Measurements from ENCODE around the gene SLC38A10. TPM values are rescaled to one million over a fixed set of nuclear protein-coding genes. Genes with fewer than 3 reads are reported as not detected.

The SLC38A10 gene
- total RNA-seq, 1 donor from 2014 or later: 102 TPM

DNA sequence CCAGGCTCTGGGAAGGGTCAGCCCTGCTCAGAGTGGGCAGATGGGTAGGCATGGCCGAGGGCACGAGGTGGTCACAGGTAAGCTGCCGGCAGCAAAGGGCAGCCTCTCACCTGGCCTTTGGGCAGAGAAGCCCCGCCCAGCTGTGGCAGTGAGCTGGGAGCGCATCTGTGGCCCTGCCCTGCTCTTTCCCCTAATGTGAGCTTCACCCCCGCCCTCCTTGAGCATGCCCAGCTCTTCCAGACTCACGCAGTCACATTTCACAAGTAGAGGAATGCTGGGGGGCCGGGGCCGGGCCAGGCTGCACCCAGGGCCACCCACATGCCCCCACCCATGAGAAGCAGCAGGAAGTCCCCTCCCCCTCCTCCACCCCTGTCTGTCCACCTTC lies 40.7 kb upstream of the SLC38A10 start:
- Mint-ChIP-seq H3K27ac (no peak overlapping the region), H3K4me1 (ENCODE audit: low read depth) (no peaks in the 10 kb centered on the region), H3K36me3 (ENCODE audit: low read depth) (no peaks in the 10 kb centered on the region), H3K9me3 (no peaks in the 10 kb centered on the region), H3K4me3 (ENCODE audit: low read depth) (no peak overlapping the region), H3K27me3 (ENCODE audit: low read depth) (peaks cover 13% of the 10 kb centered on the region)
- intact Hi-C loops (cut with micrococcal nuclease): no loop called here
- DNase-seq (ENCODE audit: low spot score): no peak

- no peak overlapping the region for H3K27ac Mint-ChIP-seq
- intact Hi-C loops (cut with micrococcal nuclease): no loop called here
- no peak for DNase-seq (ENCODE audit: low spot score)
- H3K27me3 Mint-ChIP-seq (ENCODE audit: low read depth): peaks cover 13% of the 10 kb centered on the region
- no peaks in the 10 kb centered on the region for H3K36me3 Mint-ChIP-seq (ENCODE audit: low read depth)
- no peak overlapping the region for H3K4me3 Mint-ChIP-seq (ENCODE audit: low read depth)
- H3K9me3 Mint-ChIP-seq: no peaks in the 10 kb centered on the region
- no peaks in the 10 kb centered on the region for H3K4me1 Mint-ChIP-seq (ENCODE audit: low read depth)
These were observed 40.1 kb upstream of the SLC38A10 start for GRCh38 chr17:81334987-81335772.

DNA sequence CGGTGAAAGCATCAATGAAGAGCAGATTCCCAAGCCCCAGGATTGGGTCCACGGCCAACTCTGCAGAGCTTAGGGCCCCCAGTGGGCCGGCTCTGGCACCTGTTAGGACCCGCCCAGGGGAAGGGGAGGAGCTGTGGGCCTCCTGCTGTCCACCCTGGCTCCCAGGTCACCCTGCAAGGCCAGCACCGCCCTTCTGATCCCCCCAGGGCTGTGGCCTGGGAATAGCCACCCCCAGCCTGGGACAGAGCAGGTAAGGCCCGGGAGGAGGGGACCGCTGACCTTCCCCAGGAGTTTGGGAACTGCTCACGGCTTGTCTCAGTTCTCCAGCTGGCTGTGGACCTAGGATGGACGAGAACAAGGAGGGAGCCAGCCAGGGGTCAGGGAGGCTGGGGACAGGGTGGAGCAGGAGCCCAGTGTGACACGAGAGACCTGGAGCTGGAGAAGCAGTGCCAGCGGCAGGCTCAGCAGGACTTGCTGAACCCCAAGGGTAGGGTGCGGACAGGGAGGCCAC lies 39.3 kb upstream of the SLC38A10 start:
- intact Hi-C loops (cut with micrococcal nuclease): no loop called here
- Mint-ChIP-seq H3K4me1 (ENCODE audit: low read depth) (no peaks in the 10 kb centered on the region), H3K27ac (no peak overlapping the region), H3K4me3 (ENCODE audit: low read depth) (no peak overlapping the region), H3K36me3 (ENCODE audit: low read depth) (no peaks in the 10 kb centered on the region), H3K27me3 (ENCODE audit: low read depth) (peaks cover 13% of the 10 kb centered on the region), H3K9me3 (no peaks in the 10 kb centered on the region)
- DNase-seq (ENCODE audit: low spot score): no peak

DNA sequence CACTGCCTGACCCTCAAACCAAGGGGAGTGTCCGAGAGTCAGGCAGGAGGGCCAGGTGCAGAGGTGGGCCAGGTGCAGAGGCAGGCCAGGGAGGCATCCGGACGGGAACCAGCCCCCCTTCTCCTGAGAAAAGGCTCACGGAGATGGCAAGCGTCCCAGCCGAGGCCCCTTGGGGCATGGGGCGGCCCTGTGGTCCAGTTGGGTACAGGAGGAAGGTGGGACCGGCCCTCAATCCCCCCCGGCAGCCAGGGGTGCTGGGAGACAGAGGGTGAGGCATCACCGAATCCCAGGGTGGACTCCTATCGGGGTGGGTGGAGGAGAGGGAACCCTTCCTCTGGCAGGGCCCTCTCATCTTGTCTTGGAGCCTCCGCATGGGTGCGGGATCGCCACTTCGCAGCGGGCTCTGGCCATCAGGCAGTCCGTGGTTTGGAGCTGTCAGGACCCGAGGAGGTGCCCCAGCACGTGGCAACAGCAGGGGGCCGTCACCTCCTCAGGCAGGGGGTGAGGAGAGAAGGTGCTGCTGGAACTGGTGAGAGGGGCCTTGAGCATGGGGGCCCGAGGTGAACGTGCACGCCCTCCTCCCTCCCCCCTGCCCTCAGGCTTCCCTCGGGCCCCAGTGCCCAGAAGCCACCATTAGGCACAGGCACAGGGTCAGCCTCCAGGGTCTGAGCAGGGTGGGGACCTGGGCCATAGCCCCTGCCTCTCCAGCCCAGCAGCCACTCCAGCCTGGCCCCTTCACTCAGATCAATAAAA lies 38.7 kb upstream of the SLC38A10 start:
- peaks cover 7% of the 10 kb centered on the region for H3K27me3 Mint-ChIP-seq (ENCODE audit: low read depth)
- H3K4me3 Mint-ChIP-seq (ENCODE audit: low read depth): no peak overlapping the region
- no peaks in the 10 kb centered on the region for H3K4me1 Mint-ChIP-seq (ENCODE audit: low read depth)
- no peak for DNase-seq (ENCODE audit: low spot score)
- H3K27ac Mint-ChIP-seq: no peak overlapping the region
- intact Hi-C loops (cut with micrococcal nuclease): no loop called here
- no peaks in the 10 kb centered on the region for H3K36me3 Mint-ChIP-seq (ENCODE audit: low read depth)
- no peaks in the 10 kb centered on the region for H3K9me3 Mint-ChIP-seq

GRCh38 chr17:81332914-81333528 lies 37.9 kb upstream of the SLC38A10 start:
- intact Hi-C loops (cut with micrococcal nuclease): no loop called here

GRCh38 chr17:81332118-81332834 lies 37.2 kb upstream of the SLC38A10 start:
- DNase-seq (ENCODE audit: low spot score): no peak
- H3K4me3 Mint-ChIP-seq (ENCODE audit: low read depth): no peak overlapping the region
- peaks cover 2% of the 10 kb centered on the region for H3K27me3 Mint-ChIP-seq (ENCODE audit: low read depth)
- no peaks in the 10 kb centered on the region for H3K4me1 Mint-ChIP-seq (ENCODE audit: low read depth)
- no peaks in the 10 kb centered on the region for H3K9me3 Mint-ChIP-seq
- no peaks in the 10 kb centered on the region for H3K36me3 Mint-ChIP-seq (ENCODE audit: low read depth)
- no peak overlapping the region for H3K27ac Mint-ChIP-seq
- intact Hi-C loops (cut with micrococcal nuclease): no loop called here

More at GRCh38 chr17:81332914-81333528, 37.9 kb upstream of the SLC38A10 start:
- H3K27me3 Mint-ChIP-seq (ENCODE audit: low read depth): peaks cover 2% of the 10 kb centered on the region
- H3K27ac Mint-ChIP-seq: no peak overlapping the region
- no peak overlapping the region for H3K4me3 Mint-ChIP-seq (ENCODE audit: low read depth)
- H3K9me3 Mint-ChIP-seq: no peaks in the 10 kb centered on the region
- H3K4me1 Mint-ChIP-seq (ENCODE audit: low read depth): no peaks in the 10 kb centered on the region
- no peaks in the 10 kb centered on the region for H3K36me3 Mint-ChIP-seq (ENCODE audit: low read depth)
- DNase-seq (ENCODE audit: low spot score): no peak

DNA sequence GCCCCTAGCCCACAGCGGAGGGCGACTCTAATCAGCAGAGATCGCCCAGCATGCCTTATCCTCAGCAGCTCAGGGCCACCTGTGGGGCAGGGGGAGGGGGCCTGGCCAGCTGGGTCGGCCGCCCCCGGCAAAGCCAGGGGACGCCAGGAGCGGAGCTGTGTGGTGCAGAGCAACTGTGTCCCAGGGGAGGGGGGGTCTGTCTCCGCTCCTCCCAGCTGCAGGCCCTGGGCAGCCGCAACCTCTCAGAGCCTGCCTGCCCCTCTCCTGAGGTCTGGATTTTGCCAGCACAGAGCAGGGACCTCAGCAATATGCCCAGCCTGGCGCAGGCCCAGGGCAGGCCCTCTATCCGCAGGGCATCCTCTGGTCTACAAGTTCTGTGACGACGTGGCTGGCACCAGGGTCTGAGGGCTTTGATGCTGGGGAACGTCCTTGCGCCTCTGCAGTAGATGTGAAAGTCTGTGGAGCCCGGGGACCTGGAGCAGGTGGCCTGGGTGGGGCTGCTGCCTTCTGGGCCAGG lies 36.5 kb upstream of the SLC38A10 start:
- no peaks in the 10 kb centered on the region for H3K4me1 Mint-ChIP-seq (ENCODE audit: low read depth)
- no peaks in the 10 kb centered on the region for H3K9me3 Mint-ChIP-seq
- intact Hi-C loops (cut with micrococcal nuclease): no loop called here
- no peaks in the 10 kb centered on the region for H3K36me3 Mint-ChIP-seq (ENCODE audit: low read depth)
- no peak overlapping the region for H3K4me3 Mint-ChIP-seq (ENCODE audit: low read depth)
- H3K27me3 Mint-ChIP-seq (ENCODE audit: low read depth): peaks cover 6% of the 10 kb centered on the region
- no peak overlapping the region for H3K27ac Mint-ChIP-seq
- DNase-seq (ENCODE audit: low spot score): no peak

GRCh38 chr17:81330884-81331245 lies 35.8 kb upstream of the SLC38A10 start:
- Mint-ChIP-seq H3K4me1 (ENCODE audit: low read depth) (no peaks in the 10 kb centered on the region), H3K27ac (no peak overlapping the region), H3K4me3 (ENCODE audit: low read depth) (no peak overlapping the region), H3K9me3 (no peaks in the 10 kb centered on the region), H3K36me3 (ENCODE audit: low read depth) (no peaks in the 10 kb centered on the region), H3K27me3 (ENCODE audit: low read depth) (peaks cover 6% of the 10 kb centered on the region)
- DNase-seq (ENCODE audit: low spot score): no peak
- intact Hi-C loops (cut with micrococcal nuclease): no loop called here

- Mint-ChIP-seq H3K27me3 (ENCODE audit: low read depth) (peaks cover 6% of the 10 kb centered on the region), H3K9me3 (no peaks in the 10 kb centered on the region), H3K36me3 (ENCODE audit: low read depth) (no peaks in the 10 kb centered on the region), H3K4me3 (ENCODE audit: low read depth) (no peak overlapping the region), H3K4me1 (ENCODE audit: low read depth) (no peaks in the 10 kb centered on the region), H3K27ac (no peak overlapping the region)
- intact Hi-C loops (cut with micrococcal nuclease): no loop called here
- DNase-seq (ENCODE audit: low spot score): no peak
These were observed 35.1 kb upstream of the SLC38A10 start for GRCh38 chr17:81329927-81330883.

DNA sequence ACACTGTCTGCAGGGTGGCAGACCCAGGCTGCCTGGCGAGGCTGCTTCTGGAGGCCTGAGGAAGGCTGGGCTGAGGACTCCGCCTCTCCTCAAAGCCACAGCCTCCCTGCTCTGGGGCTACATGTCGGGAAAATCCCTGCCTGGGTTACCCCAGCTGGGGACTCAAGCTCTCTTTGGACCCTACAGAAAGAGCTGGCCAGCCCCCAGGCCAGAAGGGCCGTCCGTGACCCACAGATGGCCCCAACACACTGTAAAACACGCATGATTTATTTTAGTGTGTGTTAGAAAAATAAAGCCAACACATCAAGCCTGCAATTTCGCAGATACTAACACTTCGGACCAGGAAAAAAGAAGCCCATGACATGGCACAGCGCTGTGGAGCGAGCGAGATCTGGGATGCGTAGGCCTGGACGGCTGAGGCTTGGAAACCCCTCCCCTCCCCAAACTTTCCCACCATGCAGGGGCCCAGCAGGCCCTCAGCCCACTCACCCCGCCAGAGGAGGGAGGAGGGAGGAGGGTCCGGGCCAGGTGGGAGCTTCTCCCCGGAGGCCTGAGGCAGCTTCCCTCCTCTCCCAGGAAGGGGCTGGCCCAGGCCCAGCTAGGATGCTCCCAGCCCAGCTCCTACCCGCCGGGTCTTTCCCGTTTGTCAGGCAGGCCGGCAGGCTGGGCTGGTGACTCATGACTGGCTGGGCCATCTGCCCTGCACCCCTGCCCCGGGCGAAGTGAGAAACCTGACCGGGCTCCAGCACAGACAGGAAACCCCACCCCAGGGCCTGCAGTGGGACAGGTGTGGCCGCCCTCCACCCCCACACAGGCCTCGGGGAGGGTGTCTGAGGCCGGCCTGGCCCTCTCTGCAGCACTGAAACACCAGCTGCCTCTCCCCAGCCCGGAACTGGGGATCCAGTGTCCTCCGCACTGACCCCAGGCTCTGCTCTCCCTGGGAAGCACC lies 34.1 kb upstream of the SLC38A10 start:
- Mint-ChIP-seq H3K4me1 (ENCODE audit: low read depth) (no peaks in the 10 kb centered on the region), H3K9me3 (no peaks in the 10 kb centered on the region), H3K36me3 (ENCODE audit: low read depth) (no peaks in the 10 kb centered on the region), H3K27ac (no peak overlapping the region), H3K27me3 (ENCODE audit: low read depth) (peaks cover 6% of the 10 kb centered on the region), H3K4me3 (ENCODE audit: low read depth) (no peak overlapping the region)
- DNase-seq (ENCODE audit: low spot score): no peak
- intact Hi-C loops (cut with micrococcal nuclease): no loop called here

DNA sequence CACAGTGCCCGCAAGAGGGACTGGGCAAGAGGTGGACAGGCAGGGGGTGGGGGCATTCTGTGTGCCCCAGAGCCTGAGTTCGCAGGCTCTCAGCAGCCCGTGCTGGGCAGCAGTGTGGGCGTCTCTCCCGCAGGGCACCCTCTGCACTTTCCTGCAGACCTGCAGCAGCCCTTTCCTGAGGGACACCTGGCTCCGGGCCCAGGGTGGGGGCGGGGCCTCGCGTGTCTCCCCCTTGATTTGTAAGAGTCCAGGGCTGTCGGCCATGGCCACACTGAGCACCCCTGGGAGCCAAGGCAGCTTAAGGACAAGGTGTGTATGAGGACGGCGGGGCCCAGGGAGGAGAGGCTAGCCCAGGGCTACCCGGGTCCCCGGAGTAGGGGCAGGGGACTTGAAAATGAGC lies 33.4 kb upstream of the SLC38A10 start:
- Mint-ChIP-seq H3K27ac (no peak overlapping the region), H3K36me3 (ENCODE audit: low read depth) (no peaks in the 10 kb centered on the region), H3K4me3 (ENCODE audit: low read depth) (no peak overlapping the region), H3K4me1 (ENCODE audit: low read depth) (no peaks in the 10 kb centered on the region), H3K9me3 (no peaks in the 10 kb centered on the region), H3K27me3 (ENCODE audit: low read depth) (peaks cover 6% of the 10 kb centered on the region)
- intact Hi-C loops (cut with micrococcal nuclease): no loop called here
- no peak for DNase-seq (ENCODE audit: low spot score)
